Measurements from ENCODE around the gene HLA-DMA.

Gene HLA-DMA

DNA sequence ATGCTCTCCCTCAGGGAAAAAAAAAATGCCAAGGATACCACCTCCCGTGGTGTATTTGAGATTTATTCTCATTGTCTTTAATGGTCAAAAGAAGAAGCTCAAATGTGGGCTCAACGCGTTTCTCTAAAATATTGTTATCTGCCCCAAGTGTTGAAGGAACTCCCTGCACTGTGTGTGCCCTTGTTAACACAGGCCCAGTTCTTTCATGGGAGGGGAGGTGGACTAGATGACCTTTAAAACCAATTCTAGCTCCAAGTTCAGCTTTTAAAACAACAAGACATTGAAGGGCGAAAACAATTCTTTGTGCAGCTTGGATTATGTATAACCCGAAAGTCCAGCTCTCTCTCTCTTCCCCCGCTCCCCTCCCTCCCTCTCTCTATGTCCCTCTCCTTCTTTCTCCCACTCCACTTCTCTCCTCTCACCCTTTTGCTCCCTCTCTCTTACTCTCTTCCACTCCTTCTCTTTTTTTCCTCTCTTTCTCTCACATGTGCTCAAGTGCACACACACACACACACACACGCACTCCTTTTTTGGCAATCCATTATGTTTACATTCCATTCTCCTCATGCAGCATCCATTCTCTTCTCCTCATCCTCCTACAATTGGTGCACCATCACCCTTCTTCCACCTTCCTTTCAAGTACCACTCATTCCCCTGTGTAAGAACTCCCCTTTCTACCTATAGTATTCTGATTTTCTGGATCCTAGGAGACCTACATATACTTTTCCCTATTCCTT lies 20.6 kb downstream of the HLA-DMA start:
- peak; percentile 62 for DNase-seq

DNA sequence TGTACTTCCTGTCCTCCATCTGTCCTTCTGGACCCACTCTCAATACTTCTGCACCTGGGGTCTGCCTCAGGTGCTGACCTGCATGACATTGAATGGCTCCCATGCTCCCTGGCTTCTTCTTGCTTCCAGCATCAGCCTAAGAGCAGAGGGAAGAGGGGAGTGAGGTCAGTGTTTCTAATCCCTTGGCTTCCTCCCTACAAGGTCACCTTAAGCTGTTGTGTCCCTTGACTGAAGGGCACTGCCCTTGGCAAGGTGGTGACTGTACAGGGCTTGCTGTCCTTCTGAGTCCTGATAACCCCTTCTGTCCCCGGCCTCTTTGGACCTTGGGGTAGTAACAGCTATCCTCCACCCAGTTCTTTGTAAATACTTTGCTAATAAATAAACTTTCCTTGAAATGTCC lies 21.7 kb downstream of the HLA-DMA start:
- DNase-seq, result no peak

DNA sequence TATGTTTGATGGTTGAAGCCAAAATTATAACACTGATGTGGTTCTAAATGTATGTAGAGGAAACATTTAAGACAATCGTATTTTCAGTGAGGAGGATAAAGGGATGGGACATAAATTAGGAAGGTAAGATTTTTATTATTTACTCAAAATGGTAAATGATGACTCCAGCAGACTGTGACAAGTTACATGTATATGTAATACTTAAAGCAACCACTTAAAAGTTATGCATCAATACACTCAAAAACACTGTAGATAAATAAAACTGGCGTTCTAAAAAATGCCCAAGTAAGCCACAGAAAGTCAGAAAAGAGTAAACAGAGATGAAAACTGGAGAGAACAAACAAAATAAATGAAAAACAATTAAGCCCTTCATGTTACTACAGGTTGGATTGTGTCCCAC lies 30.8 kb downstream of the HLA-DMA start:
- DNase-seq, result no peak

DNA sequence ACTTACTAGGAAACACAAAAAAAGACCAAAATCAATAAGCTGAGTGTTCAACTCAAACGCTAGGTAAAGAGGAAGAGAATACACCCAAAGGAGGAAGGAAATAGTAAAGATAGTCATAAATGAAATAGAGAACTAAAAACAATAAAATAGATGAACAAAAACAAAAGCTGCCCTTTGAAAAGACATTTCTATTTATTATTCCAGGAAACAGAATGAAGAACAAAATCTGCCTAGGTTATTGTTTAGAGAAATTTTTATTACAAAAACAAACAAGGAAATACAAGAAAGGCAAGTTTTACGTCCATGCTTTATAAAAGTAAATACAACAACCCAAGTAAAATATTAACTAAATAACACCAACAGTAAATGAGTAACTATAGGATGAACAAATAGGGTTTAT lies 32.2 kb downstream of the HLA-DMA start:
- no peak for DNase-seq

DNA sequence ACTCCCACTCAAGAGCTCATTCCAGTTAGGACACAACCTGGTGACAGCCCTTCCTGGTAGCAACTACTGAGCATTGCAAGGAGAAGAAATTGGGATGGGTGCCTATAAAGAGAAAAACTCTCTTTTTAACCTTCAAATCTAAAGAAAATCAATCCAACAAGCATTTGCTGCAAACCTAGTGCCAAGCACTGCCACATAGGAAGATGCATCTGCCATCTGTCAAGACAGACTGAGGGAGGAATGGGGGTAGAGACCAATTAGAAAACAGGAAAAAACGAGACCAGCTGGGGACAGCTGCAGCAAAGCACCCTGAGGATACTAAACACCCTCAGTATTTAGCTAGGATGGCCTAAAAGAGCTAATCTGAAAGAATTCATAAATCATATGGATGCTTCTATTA lies 39.9 kb downstream of the HLA-DMA start:
- no peak for DNase-seq

DNA sequence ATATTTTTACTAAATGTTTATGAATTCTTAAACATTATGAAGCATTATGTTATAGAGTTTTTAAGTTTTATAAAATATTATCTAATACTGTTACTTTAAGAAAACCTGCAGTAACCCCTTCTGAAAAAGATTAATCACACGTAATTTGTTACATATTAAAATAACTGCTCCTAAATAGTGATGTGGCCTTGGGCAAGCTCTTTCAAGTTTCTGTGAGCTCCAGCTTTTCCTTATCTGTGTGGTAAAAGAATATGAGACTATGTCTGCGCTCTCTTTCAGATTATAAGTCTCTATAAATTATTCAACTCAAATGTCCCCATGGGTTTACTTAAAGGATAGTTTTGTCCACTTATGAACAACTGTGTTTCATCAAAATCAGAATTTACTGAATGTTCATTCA lies 44.0 kb downstream of the HLA-DMA start:
- no peak for DNase-seq

DNA sequence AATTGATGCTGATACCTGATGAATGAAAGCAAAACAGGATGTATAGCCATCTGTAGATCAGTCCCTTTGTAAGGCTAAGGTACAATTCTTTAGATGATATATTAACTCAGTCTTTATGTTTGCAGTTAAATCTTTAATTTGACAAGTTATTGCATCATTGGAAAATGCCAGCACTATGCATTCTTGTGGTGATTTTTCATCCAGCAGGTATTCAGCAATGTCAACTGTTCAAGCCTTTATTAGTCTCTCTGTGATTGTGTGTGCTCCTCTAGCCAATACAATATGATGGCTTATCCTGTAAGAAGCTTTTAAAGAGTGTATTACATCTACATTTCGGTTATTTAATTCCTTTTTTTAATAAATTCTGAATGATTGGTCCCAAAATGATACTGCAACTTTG lies 46.4 kb downstream of the HLA-DMA start:
- peak; percentile 82 for DNase-seq

DNA sequence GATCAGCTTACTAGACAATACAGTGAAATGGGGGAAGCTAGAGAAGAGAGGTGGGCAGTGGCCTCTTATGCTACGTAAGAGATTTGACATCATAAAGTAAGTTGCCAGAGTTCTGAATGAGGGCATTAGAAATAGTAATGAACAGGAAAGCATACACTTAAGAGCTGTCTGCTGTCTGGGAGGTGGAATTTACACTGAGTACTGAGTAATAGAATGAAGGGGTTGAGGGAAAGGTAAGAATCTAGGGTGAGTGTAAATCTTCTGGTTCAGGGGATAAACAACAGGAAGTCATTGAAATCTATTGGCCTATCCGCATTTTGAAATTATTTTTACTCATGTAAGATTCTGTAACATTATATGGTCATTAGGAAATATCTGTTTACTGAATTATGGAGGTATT lies 47.8 kb downstream of the HLA-DMA start:
- no peak for DNase-seq

DNA sequence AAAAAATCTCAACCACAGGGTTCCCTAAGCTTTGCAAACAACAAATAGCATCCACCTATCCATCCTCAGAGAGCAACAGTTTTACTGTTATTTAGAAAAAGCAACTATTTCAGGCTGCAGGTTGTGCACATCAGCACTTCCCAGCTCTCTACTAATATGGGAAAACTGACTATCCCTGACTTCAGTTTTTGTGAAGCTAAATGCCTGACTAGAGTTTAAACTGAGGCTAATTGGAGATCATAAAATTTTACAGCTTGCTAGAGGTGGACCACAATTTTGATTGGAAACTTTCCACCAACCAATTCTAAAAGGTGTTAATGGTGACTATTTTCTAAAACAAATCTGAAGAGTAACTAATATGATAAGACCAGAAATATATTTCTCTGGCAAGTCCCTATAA lies 48.9 kb downstream of the HLA-DMA start:
- DNase-seq, result no peak

Data from fibroblast of skin of scalp (primary cell).